ENCODE results near the gene LRPAP1.

LRPAP1 gene

DNA sequence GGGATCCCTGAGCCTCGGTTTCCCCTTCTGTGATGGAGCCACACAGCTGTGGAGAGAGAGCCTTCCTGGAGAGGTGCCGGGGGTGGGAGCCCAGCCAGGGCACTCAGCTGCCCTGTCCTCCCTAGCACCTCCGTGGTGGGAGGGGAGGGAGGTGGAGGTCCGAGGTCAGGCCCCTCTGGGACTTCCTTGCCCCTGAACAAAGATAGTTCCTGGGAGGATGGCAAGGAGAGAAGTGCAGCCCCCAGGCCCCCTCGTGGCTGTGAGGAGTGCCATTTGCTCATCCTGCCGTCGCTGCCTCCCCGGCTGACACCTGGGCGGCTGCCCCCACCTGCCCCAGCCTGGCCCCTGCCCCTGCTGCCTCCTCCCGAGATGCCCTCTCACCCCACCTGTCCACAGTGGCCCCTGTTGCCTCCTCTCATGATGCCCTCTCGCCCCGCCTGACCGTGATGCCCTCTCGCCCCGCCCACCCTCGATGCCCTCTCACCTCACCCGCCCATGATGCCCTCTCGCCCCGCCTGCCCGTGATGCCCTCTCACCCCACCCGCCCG, 56.4 kb downstream of the LRPAP1 start:
- Histone ChIP-seq H3K4me1 (ENCODE audit: control insufficient read depth, insufficient read depth, low read length) (peaks cover 5% of the 10 kb centered on the region), H3K9me3 (ENCODE audit: control insufficient read depth in 2 of 2, low read length in 2 of 2) (no peaks in the 10 kb centered on the region), H3K36me3 (ENCODE audit: control insufficient read depth in 2 of 2, insufficient read depth in 2 of 2, low read length in 2 of 2) (no peaks in the 10 kb centered on the region), H3K4me3 (ENCODE audit: low read length in 2 of 2) (no peak overlapping the region), H3K27ac (ENCODE audit: low read length) (no peak overlapping the region), H3K9ac (ENCODE audit: low read length in 2 of 2) (no peak overlapping the region), H3K27me3 (ENCODE audit: control insufficient read depth in 1 of 2, insufficient read depth in 2 of 2, low read length in 2 of 2) (peaks cover 3 to 6% of the 10 kb centered on the region in 2 donors)

- no peak overlapping the region for H3K4me3 ChIP-seq (ENCODE audit: low read length in 2 of 2)
- H3K9me3 ChIP-seq (ENCODE audit: control insufficient read depth in 2 of 2, low read length in 2 of 2), result no peaks in the 10 kb centered on the region
- H3K36me3 ChIP-seq (ENCODE audit: control insufficient read depth in 2 of 2, insufficient read depth in 2 of 2, low read length in 2 of 2), result no peaks in the 10 kb centered on the region
- H3K27ac ChIP-seq (ENCODE audit: low read length), result no peak overlapping the region
- peaks cover 3 to 7% of the 10 kb centered on the region in 2 donors for H3K27me3 ChIP-seq (ENCODE audit: control insufficient read depth in 1 of 2, insufficient read depth in 2 of 2, low read length in 2 of 2)
- no peak overlapping the region for H3K9ac ChIP-seq (ENCODE audit: low read length in 2 of 2)
- no peaks in the 10 kb centered on the region for H3K4me1 ChIP-seq (ENCODE audit: control insufficient read depth, insufficient read depth, low read length)
Measured at GRCh38 chr4:3475041-3475712, 57.0 kb downstream of the LRPAP1 start.

DNA sequence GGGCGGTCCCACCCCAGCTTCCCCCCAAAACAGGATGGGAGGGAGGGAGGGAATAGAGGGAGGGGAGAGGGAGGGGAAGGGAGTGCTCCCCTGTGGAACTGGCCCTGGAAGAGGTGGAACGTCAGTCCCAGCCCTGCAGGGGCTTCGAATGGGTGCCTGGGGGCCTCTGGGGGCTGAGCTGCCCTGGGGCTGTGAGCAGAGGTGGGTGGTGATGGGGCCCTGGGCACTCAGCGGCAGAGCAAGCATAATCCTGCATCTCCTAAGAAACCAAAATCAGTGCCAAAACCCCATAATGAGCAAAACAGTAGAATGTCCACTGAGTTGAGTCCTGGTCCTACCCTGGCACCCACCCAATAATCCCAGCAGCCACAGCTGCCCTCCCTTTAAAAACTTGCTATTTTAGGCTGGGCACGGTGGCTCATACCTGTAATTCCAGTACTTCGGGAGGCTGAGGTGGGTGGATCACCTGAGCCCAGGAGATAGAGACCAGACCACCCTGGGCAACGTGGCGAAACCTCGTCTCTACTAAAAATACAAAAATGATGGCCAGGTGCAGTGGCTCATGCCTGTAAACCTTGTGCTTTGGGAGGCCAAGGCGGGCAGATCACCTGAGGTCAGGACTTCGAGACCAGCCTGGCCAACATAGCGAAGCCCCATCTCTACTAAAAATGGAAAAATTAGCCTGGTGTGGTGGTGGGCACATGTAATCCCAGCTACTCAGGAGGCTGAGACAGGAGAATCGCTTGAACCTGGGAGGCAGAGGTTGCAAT, 58.0 kb downstream of the LRPAP1 start:
- H3K4me3 ChIP-seq (ENCODE audit: low read length in 2 of 2), result no peak overlapping the region
- H3K9me3 ChIP-seq (ENCODE audit: control insufficient read depth in 2 of 2, low read length in 2 of 2), result no peaks in the 10 kb centered on the region
- no peaks in the 10 kb centered on the region for H3K4me1 ChIP-seq (ENCODE audit: control insufficient read depth, insufficient read depth, low read length)
- H3K27me3 ChIP-seq (ENCODE audit: control insufficient read depth in 1 of 2, insufficient read depth in 2 of 2, low read length in 2 of 2), result peaks cover 3 to 7% of the 10 kb centered on the region in 2 donors
- no peak overlapping the region for H3K27ac ChIP-seq (ENCODE audit: low read length)
- H3K36me3 ChIP-seq (ENCODE audit: control insufficient read depth in 2 of 2, insufficient read depth in 2 of 2, low read length in 2 of 2), result no peaks in the 10 kb centered on the region
- H3K9ac ChIP-seq (ENCODE audit: low read length in 2 of 2), result no peak overlapping the region

DNA sequence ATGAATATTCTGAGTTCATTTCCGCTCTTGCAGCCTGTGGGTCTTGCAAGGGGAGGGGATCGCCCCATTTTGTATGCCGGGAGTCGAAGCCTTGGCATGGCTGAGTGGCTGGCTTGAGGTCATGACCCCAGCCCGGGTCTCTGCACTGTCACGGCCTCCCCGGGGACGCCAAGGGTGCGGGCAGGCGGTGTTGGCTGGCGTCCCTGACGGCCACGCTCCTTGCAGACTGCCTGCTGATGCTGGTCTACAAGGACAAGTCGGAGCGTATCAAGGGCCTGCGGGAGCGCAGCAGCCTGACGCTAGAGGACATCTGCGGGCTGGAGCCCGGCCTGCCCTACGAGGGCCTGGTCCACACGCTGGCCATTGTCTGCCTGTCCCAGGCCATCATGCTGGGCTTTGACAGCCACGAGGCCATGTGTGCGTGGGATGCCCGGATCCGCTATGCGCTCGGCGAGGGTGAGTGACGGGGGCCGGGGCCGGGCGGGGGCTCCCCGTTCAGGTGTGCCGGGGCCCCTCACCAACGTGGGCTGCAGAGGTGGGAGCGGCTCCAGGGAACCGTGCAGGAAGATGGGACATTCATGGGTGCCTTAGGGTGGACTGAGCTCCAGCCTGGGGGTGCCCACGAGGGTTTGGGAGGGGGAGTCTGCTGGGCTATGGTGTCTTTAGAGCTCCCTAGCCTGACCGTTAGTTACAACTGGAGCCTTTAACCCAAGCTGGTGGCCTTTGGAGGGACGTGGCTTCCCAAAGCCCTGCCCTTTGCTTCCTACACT, 58.9 kb downstream of the LRPAP1 start:
- Histone ChIP-seq H3K36me3 (ENCODE audit: control insufficient read depth in 2 of 2, insufficient read depth in 2 of 2, low read length in 2 of 2) (no peaks in the 10 kb centered on the region), H3K27ac (ENCODE audit: low read length) (no peak overlapping the region), H3K9me3 (ENCODE audit: control insufficient read depth in 2 of 2, low read length in 2 of 2) (no peaks in the 10 kb centered on the region), H3K27me3 (ENCODE audit: control insufficient read depth in 1 of 2, insufficient read depth in 2 of 2, low read length in 2 of 2) (peaks cover 3 to 7% of the 10 kb centered on the region in 2 donors), H3K4me3 (ENCODE audit: low read length in 2 of 2) (no peak overlapping the region), H3K4me1 (ENCODE audit: control insufficient read depth, insufficient read depth, low read length) (no peaks in the 10 kb centered on the region), H3K9ac (ENCODE audit: low read length in 2 of 2) (no peak overlapping the region)

DNA sequence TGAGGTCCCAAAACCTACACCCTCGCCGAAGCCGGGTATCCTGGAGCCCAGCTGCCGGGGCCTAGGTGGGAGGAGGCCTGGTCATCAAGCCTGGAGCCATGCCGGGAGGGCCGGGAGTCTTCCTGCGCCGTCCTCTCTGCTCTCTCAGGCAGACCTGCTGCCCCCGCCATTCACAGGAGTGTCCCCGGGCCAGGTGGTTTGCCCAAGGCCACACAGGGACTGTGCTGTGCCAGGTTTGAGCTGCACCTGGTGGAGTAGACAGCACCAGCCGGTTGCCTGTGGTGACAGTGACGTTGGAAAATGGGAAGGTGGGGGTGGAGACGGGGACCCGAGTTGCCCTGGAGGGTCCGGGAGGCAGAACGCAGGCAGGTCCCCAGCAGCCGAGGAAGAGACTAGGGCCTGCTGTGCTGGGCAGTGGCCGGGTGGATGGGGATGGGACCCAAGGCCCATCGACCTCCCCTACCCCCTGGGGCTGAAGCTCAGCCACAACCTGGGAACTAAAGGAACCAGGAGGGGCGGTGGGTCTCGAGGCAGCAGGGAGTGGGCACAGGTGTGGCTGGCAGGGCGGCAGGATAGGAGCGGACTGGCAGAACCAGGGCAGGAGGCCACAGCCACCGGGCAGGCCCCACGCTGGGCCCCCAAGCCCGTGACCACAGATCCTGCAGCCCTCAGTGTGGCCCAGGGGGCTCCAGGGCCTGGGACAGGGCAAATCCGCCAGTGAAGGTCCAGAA, 59.6 kb downstream of the LRPAP1 start:
- H3K36me3 ChIP-seq (ENCODE audit: control insufficient read depth in 2 of 2, insufficient read depth in 2 of 2, low read length in 2 of 2), result no peaks in the 10 kb centered on the region
- no peaks in the 10 kb centered on the region for H3K4me1 ChIP-seq (ENCODE audit: control insufficient read depth, insufficient read depth, low read length)
- H3K9me3 ChIP-seq (ENCODE audit: control insufficient read depth in 2 of 2, low read length in 2 of 2), result no peaks in the 10 kb centered on the region
- H3K9ac ChIP-seq (ENCODE audit: low read length in 2 of 2), result no peak overlapping the region
- H3K27ac ChIP-seq (ENCODE audit: low read length), result no peak overlapping the region
- no peak overlapping the region for H3K4me3 ChIP-seq (ENCODE audit: low read length in 2 of 2)
- peaks cover 3 to 7% of the 10 kb centered on the region in 2 donors for H3K27me3 ChIP-seq (ENCODE audit: control insufficient read depth in 1 of 2, insufficient read depth in 2 of 2, low read length in 2 of 2)

DNA sequence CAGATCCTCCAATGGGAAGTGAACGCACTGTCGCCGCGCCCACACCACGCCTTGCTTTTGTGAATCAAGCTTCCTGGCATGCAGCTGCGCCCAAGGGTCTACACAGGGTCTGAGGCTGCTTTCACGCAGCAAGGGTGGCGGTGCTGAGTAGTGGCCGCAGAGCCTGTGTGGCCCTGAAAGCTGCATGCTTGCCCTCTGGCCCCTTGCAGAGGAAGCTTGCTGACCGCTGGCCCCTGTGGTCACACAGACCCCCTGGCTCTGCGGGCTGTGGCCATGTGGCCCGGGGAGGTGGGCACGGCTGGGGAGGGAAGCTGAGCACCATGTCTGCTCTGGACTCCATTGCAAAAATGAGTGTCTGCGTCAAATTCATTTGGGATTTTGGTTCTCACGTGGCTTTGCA, 60.3 kb downstream of the LRPAP1 start:
- Histone ChIP-seq H3K4me1 (ENCODE audit: control insufficient read depth, insufficient read depth, low read length) (no peaks in the 10 kb centered on the region), H3K4me3 (ENCODE audit: low read length in 2 of 2) (no peak overlapping the region), H3K9ac (ENCODE audit: low read length in 2 of 2) (no peak overlapping the region), H3K27me3 (ENCODE audit: control insufficient read depth in 1 of 2, insufficient read depth in 2 of 2, low read length in 2 of 2) (peaks cover 3 to 9% of the 10 kb centered on the region in 2 donors), H3K27ac (ENCODE audit: low read length) (no peak overlapping the region), H3K9me3 (ENCODE audit: control insufficient read depth in 2 of 2, low read length in 2 of 2) (no peaks in the 10 kb centered on the region), H3K36me3 (ENCODE audit: control insufficient read depth in 2 of 2, insufficient read depth in 2 of 2, low read length in 2 of 2) (no peaks in the 10 kb centered on the region)

- Histone ChIP-seq H3K27ac (ENCODE audit: low read length) (no peak overlapping the region), H3K9ac (ENCODE audit: low read length in 2 of 2) (no peak overlapping the region), H3K9me3 (ENCODE audit: control insufficient read depth in 2 of 2, low read length in 2 of 2) (no peaks in the 10 kb centered on the region), H3K27me3 (ENCODE audit: control insufficient read depth in 1 of 2, insufficient read depth in 2 of 2, low read length in 2 of 2) (peaks cover 3 to 11% of the 10 kb centered on the region in 2 donors), H3K4me3 (ENCODE audit: low read length in 2 of 2) (no peak overlapping the region), H3K36me3 (ENCODE audit: control insufficient read depth in 2 of 2, insufficient read depth in 2 of 2, low read length in 2 of 2) (no peaks in the 10 kb centered on the region), H3K4me1 (ENCODE audit: control insufficient read depth, insufficient read depth, low read length) (no peaks in the 10 kb centered on the region)
Measured at GRCh38 chr4:3471098-3471760, 61.0 kb downstream of the LRPAP1 start.

GRCh38 chr4:3470244-3471097, 61.8 kb downstream of the LRPAP1 start:
- H3K27ac ChIP-seq (ENCODE audit: low read length), result no peak overlapping the region

DNA sequence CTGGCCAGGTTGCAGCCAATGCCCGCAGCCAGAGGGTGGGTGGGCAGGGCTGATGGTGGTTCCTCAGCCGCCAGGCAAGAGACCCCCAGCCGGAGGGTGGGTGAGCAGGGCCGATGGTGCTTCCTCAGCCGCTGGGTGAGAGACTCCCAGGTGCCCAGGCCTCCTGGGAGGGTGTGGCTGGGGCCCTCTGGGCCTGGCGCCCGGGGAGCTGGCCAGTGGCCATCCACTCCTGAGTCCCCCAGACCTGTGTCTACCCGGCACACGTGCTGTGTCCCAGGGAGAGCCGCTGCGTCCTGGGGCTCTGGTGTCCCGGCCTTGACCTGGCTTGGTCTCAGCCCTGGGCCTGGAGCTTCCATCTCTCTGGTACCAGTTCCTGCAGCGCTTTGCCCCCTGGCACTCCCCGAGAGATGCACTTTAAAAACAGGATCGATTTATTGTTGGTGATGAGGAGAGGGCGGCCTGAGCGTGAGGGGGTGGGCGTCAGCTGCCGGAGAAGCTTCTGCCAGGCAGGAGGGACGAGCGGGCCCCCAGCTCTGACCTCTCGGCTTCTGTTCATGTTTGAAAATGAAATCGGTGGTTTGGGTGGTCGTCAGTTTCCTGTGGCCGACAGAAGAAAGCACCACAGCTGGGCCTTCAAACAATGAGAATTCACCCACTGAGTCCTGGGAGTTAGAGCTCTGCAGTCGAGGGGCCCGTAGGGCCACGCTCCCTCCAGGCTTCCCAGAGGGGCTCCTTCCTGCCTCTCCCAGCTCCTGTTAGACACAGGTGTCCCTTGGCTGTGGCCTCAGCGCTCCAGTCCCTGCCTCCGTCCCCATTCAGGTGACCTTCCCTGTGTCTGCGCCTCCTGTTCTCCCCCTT, 62.6 kb downstream of the LRPAP1 start:
- Histone ChIP-seq H3K4me1 (ENCODE audit: control insufficient read depth, insufficient read depth, low read length) (no peaks in the 10 kb centered on the region), H3K4me3 (ENCODE audit: low read length in 2 of 2) (no peak overlapping the region), H3K9me3 (ENCODE audit: control insufficient read depth in 2 of 2, low read length in 2 of 2) (no peaks in the 10 kb centered on the region), H3K36me3 (ENCODE audit: control insufficient read depth in 2 of 2, insufficient read depth in 2 of 2, low read length in 2 of 2) (no peaks in the 10 kb centered on the region), H3K27me3 (ENCODE audit: control insufficient read depth in 1 of 2, insufficient read depth in 2 of 2, low read length in 2 of 2) (peaks cover 3 to 13% of the 10 kb centered on the region in 2 donors), H3K27ac (ENCODE audit: low read length) (no peak overlapping the region), H3K9ac (ENCODE audit: low read length in 2 of 2) (no peak overlapping the region)

More at GRCh38 chr4:3470244-3471097, 61.8 kb downstream of the LRPAP1 start:
- H3K27me3 ChIP-seq (ENCODE audit: control insufficient read depth in 1 of 2, insufficient read depth in 2 of 2, low read length in 2 of 2), result peaks cover 3 to 11% of the 10 kb centered on the region in 2 donors
- no peaks in the 10 kb centered on the region for H3K36me3 ChIP-seq (ENCODE audit: control insufficient read depth in 2 of 2, insufficient read depth in 2 of 2, low read length in 2 of 2)
- H3K9ac ChIP-seq (ENCODE audit: low read length in 2 of 2), result no peak overlapping the region
- H3K4me1 ChIP-seq (ENCODE audit: control insufficient read depth, insufficient read depth, low read length), result no peaks in the 10 kb centered on the region
- H3K9me3 ChIP-seq (ENCODE audit: control insufficient read depth in 2 of 2, low read length in 2 of 2), result no peaks in the 10 kb centered on the region
- H3K4me3 ChIP-seq (ENCODE audit: low read length in 2 of 2), result no peak overlapping the region

Data from stomach smooth muscle (tissue), 2 donors.